Activated naive CD4-positive, alpha-beta T cell treated with anti-CD3 and anti-CD28 coated beads for 36 hours (primary cell): Measurements from ENCODE around the gene PTK7. TPM values are rescaled to one million over a fixed set of nuclear protein-coding genes. Genes with fewer than 3 reads are reported as not detected.

Experiments
- CTCF ChIA-PET: fragments of 350-600 bp; sonication (Branson Sonifier 250); formaldehyde crosslinking; loops from one replicate; lab custom pipeline; 2021; ENCODE audit warnings: antibody characterized with exemption; lab: Charles Lee
- DNase-seq: peaks from one replicate; pipeline ENCODE4 v3.0.0-alpha.2; 2020
- H3K27ac Mint-ChIP-seq: one replicate; pipeline ENCODE4 v1.8.0; 2021; ENCODE audit warnings: mild to moderate bottlenecking, mixed read lengths
- H3K27me3 Mint-ChIP-seq: one replicate; pipeline ENCODE4 v1.8.0; 2021; ENCODE audit warnings: low read depth, mixed read lengths
- H3K36me3 Mint-ChIP-seq: one replicate; pipeline ENCODE4 v1.8.0; 2021; ENCODE audit warnings: low read depth, mixed read lengths
- H3K4me1 Mint-ChIP-seq: one replicate; pipeline ENCODE4 v1.8.0; 2021; ENCODE audit warnings: low read depth, mixed read lengths
- H3K4me3 Mint-ChIP-seq: one replicate; pipeline ENCODE4 v1.8.0; 2021; ENCODE audit warnings: mild to moderate bottlenecking, moderate library complexity, mixed read lengths
- H3K9me3 Mint-ChIP-seq: one replicate; pipeline ENCODE4 v1.8.0; 2021; ENCODE audit warnings: mixed read lengths
- intact Hi-C: fragments of 100-400 bp; cut with micrococcal nuclease; formaldehyde crosslinking; loops from one replicate; pipeline ENCODE4 v1.15.1; 2023
- total RNA-seq, 2 experiments: library from RNA; stranded (reverse); gene quantifications; one replicate each; pipeline ENCODE4 v1.2.3, GENCODE V29; 2021

The PTK7 gene
- total RNA-seq, 2 experiments from 2014 or later: 2.0 to 2.2 TPM

GRCh38 chr6:43059168-43060033, 16.7 kb upstream of the PTK7 start, which contains the start of the genes KLC4 and MRPL2:
TSS of gene KLC4 (plus strand) at chr6:43059631. CDS start at chr6:43061336, 1,705 bp downstream.
TSS of gene MRPL2 (minus strand) at chr6:43059434. CDS start at chr6:43059381, 53 bp downstream.
- H3K27ac Mint-ChIP-seq: peak within 1 kb of the TSS; percentile 93
- intact Hi-C loops: loop anchor here (1.0 to 5.0 kb wide), 11 partner anchors 45 to 568 kb away; partner anchors contain the start of genes BICRAL, CNPY3, GTPBP2 and KLHDC3
- H3K9me3 Mint-ChIP-seq: no peaks in the 10 kb centered on the region
- H3K27me3 Mint-ChIP-seq: no peaks in the 10 kb centered on the region
- H3K4me3 Mint-ChIP-seq: peak within 1 kb of the TSS; percentile 86
- CTCF ChIA-PET: interaction anchor here (0.6 to 2.3 kb wide), 2 partner anchors 84 to 597 kb away, joined by 4 to 8 read pairs; no protein-coding TSS in a partner anchor
- peaks cover 18% of the 10 kb centered on the region for H3K36me3 Mint-ChIP-seq
- DNase-seq: peak; percentile 99
- H3K4me1 Mint-ChIP-seq: peaks cover 29% of the 10 kb centered on the region

DNA sequence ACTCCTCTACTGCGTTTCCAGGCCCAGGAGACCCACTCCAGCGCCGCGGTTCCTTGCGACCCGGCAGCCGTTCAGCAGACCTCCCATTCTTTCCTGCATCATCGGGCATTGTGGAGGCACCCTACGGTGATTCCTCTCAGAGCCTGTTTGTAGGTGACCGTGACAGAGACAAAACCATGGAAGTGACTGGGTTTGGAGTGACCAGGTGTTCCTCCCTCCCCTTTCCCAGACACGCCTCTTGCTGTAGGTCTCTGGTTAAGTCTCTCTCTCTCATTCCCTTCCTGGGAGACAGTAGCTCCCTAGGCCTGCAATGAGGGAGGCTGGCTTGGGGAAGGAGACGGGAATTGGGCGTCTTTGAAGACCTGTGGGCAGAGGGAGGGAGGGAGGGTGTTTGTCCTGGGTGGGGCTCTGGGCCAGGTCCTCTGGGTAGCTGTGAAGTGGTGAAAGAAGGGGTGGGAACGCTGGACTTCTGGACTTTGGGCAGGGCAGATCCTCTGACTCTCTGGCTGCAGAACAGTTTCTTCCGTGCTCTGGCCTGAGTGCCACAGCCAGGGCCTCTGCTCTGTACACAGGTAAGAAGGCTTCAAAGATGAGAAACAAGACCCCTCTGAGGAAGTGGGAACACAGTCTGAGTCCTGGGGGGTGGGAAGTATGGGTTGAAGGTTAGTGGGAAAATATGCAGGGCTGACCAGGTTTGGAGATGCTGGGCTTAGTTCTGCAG, 15.9 kb upstream of the PTK7 start:
- H3K4me3 Mint-ChIP-seq: peak overlapping the region; percentile 86
- no peaks in the 10 kb centered on the region for H3K27me3 Mint-ChIP-seq
- H3K36me3 Mint-ChIP-seq: peaks cover 18% of the 10 kb centered on the region
- no peak for DNase-seq
- no peaks in the 10 kb centered on the region for H3K9me3 Mint-ChIP-seq
- intact Hi-C loops: no loop called here
- peaks cover 29% of the 10 kb centered on the region for H3K4me1 Mint-ChIP-seq
- H3K27ac Mint-ChIP-seq: peak overlapping the region; percentile 93
- CTCF ChIA-PET: interaction anchor here (2.3 kb wide), 1 partner anchor 83 kb away, joined by 8 read pairs; no protein-coding TSS in a partner anchor

- no peak for DNase-seq
- H3K27me3 Mint-ChIP-seq: no peaks in the 10 kb centered on the region
- peaks cover 29% of the 10 kb centered on the region for H3K4me1 Mint-ChIP-seq
- peaks cover 14% of the 10 kb centered on the region for H3K36me3 Mint-ChIP-seq
- intact Hi-C loops: no loop called here
- CTCF ChIA-PET: interaction anchor here (1.0 kb wide), 1 partner anchor 9 kb away, joined by 6 read pairs; no protein-coding TSS in a partner anchor
- no peak overlapping the region for H3K27ac Mint-ChIP-seq
- peak overlapping the region; percentile 86 for H3K4me3 Mint-ChIP-seq
- H3K9me3 Mint-ChIP-seq: no peaks in the 10 kb centered on the region
Measured at GRCh38 chr6:43060755-43061633, 15.1 kb upstream of the PTK7 start.

DNA sequence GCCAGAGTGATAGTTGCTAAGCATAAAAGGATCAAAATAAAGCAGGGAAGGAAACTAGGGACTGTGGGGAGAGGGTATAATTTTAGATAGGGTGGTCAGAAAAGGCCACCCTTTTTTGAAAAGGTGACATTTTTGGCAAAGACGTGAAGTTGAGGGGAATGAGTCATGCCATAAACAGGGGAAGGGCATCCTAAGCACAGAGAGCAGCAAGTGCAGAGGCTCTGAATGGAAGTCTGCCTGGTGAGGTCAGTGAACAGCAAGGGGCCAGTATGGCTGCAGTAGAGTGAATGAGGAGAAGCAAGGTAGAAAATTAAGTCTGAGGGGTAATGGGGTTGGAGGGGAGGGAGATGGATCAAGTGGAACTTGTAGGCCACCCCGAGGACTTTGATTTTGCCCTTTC, 14.3 kb upstream of the PTK7 start:
- no peak overlapping the region for H3K4me3 Mint-ChIP-seq
- CTCF ChIA-PET: no interaction called here

GRCh38 chr6:43062818-43063217, 13.3 kb upstream of the PTK7 start:
- Mint-ChIP-seq H3K27ac (no peak overlapping the region), H3K27me3 (no peaks in the 10 kb centered on the region), H3K4me3 (no peak overlapping the region), H3K36me3 (peaks cover 4% of the 10 kb centered on the region), H3K9me3 (no peaks in the 10 kb centered on the region), H3K4me1 (peaks cover 25% of the 10 kb centered on the region)
- CTCF ChIA-PET: interaction anchor here (0.6 to 2.2 kb wide), 3 partner anchors 8 to 191 kb away, joined by 3 to 7 read pairs (median 3); no protein-coding TSS in a partner anchor
- intact Hi-C loops: no loop called here
- no peak for DNase-seq

More for the DNA sequence above, 14.3 kb upstream of the PTK7 start:
- H3K9me3 Mint-ChIP-seq: no peaks in the 10 kb centered on the region
- no peaks in the 10 kb centered on the region for H3K27me3 Mint-ChIP-seq
- peaks cover 29% of the 10 kb centered on the region for H3K4me1 Mint-ChIP-seq
- DNase-seq: no peak
- intact Hi-C loops: no loop called here
- H3K27ac Mint-ChIP-seq: no peak overlapping the region
- peaks cover 11% of the 10 kb centered on the region for H3K36me3 Mint-ChIP-seq

GRCh38 chr6:43070028-43070632, 6.0 kb upstream of the PTK7 start:
- Mint-ChIP-seq H3K27ac (no peak overlapping the region), H3K4me3 (no peak overlapping the region), H3K9me3 (no peaks in the 10 kb centered on the region), H3K36me3 (no peaks in the 10 kb centered on the region), H3K27me3 (no peaks in the 10 kb centered on the region), H3K4me1 (no peaks in the 10 kb centered on the region)
- peak; percentile 37 for DNase-seq
- intact Hi-C loops: loop anchor here (1.0 to 10.0 kb wide), 3 partner anchors 73 to 435 kb away; no protein-coding TSS in a partner anchor
- CTCF ChIA-PET: interaction anchor here (1.1 to 1.6 kb wide), 5 partner anchors 9 to 74 kb away, joined by 3 to 9 read pairs (median 6); no protein-coding TSS in a partner anchor

GRCh38 chr6:43074847-43075669, 1.1 kb upstream of the PTK7 start:
- intact Hi-C loops: loop anchor here (5.0 to 10.0 kb wide), 2 partner anchors 173 to 430 kb away; no protein-coding TSS in a partner anchor
- H3K27me3 Mint-ChIP-seq: peaks cover 14% of the 10 kb centered on the region
- peak overlapping the region; percentile 22 for H3K4me3 Mint-ChIP-seq

GRCh38 chr6:43076464-43077332, 584 bp downstream of the PTK7 start:
- Mint-ChIP-seq H3K27ac (no peak overlapping the region), H3K36me3 (no peaks in the 10 kb centered on the region), H3K4me1 (peaks cover 7% of the 10 kb centered on the region), H3K27me3 (peaks cover 14% of the 10 kb centered on the region), H3K4me3 (peak overlapping the region; percentile 65), H3K9me3 (no peaks in the 10 kb centered on the region)
- no peak for DNase-seq
- intact Hi-C loops: loop anchor here (10.0 kb wide), 1 partner anchor 428 kb away; no protein-coding TSS in a partner anchor
- CTCF ChIA-PET: interaction anchor here (0.5 to 2.9 kb wide), 3 partner anchors 26 to 175 kb away, joined by 3 to 16 read pairs (median 4); no protein-coding TSS in a partner anchor

More at GRCh38 chr6:43074847-43075669, 1.1 kb upstream of the PTK7 start:
- no peak overlapping the region for H3K27ac Mint-ChIP-seq
- CTCF ChIA-PET: interaction anchor here (1.2 to 2.9 kb wide), 2 partner anchors 68 kb away, joined by 6 to 16 read pairs; no protein-coding TSS in a partner anchor
- H3K4me1 Mint-ChIP-seq: peaks cover 7% of the 10 kb centered on the region
- H3K36me3 Mint-ChIP-seq: no peaks in the 10 kb centered on the region
- no peaks in the 10 kb centered on the region for H3K9me3 Mint-ChIP-seq
- DNase-seq: no peak

DNA sequence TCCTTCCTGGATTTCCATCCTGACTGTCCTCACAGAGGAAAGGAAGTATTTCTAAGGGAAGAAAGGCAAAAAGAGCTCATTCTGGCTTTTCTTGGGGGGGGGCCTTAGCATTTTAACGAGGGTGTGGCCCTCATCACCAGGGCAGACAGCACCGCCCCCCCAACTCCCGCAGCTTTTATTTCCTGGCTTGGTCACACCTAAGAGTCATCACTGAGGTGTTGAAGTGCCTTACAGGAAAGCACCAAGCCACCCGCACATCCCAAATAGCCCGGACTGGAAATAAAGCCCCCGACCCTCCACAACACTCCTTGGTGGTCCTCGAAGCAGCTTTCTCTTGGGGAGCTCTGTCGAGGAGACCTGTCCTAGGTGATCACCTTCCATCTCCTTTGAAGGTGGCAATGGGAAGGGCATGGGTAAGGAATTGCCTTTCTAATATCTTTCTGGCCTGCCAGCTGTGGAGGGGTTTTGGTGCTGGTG, 1.3 kb downstream of the PTK7 start:
- peaks cover 14% of the 10 kb centered on the region for H3K27me3 Mint-ChIP-seq
- no peaks in the 10 kb centered on the region for H3K9me3 Mint-ChIP-seq
- H3K27ac Mint-ChIP-seq: no peak overlapping the region
- intact Hi-C loops: loop anchor here (10.0 kb wide), 1 partner anchor 427 kb away; no protein-coding TSS in a partner anchor
- no peak for DNase-seq
- peak overlapping the region; percentile 65 for H3K4me3 Mint-ChIP-seq
- peaks cover 7% of the 10 kb centered on the region for H3K4me1 Mint-ChIP-seq
- CTCF ChIA-PET: interaction anchor here (0.5 to 2.9 kb wide), 3 partner anchors 25 to 175 kb away, joined by 3 to 16 read pairs (median 4); no protein-coding TSS in a partner anchor
- H3K36me3 Mint-ChIP-seq: no peaks in the 10 kb centered on the region
